MM.1S (cell line): ENCODE data around the gene ANG.
A peak's percentile ranks its signal among the peaks of the same experiment; 100 is the strongest.

ENCODE experiments used
- DNase-seq: peaks from one replicate; pipeline ENCODE4 v3.0.0-alpha.2; 2015
- H2AFZ ChIP-seq: fragments of 300-600 bp; sonication (generic); 2 replicates; pipeline ENCODE4 v1.6.0; 2016; ENCODE audit warnings: antibody characterized with exemption, low read length
- H3F3A ChIP-seq: fragments of 300-600 bp; sonication (generic); 2 replicates; pipeline ENCODE4 v1.6.1; 2016; ENCODE audit warnings: mild to moderate bottlenecking, antibody characterized with exemption, low read length, moderate library complexity, mixed read lengths; ENCODE audit not compliant: insufficient read depth
- H3K27ac ChIP-seq: fragments of 300-600 bp; sonication (generic); 2 replicates; pipeline ENCODE4 v1.5.1; 2016; ENCODE audit warnings: mild to moderate bottlenecking, low read length
- H3K27me3 ChIP-seq: fragments of 300-600 bp; sonication (generic); replicated peaks from 2 replicates; pipeline ENCODE4 v1.6.0; 2016; ENCODE audit warnings: low read length; ENCODE audit not compliant: insufficient read depth
- H3K36me3 ChIP-seq: fragments of 300-600 bp; sonication (generic); replicated peaks from 2 replicates; pipeline ENCODE4 v1.6.1; 2016; ENCODE audit warnings: mild to moderate bottlenecking, low read length, mixed read lengths; ENCODE audit not compliant: insufficient read depth
- H3K4me1 ChIP-seq: fragments of 300-600 bp; sonication (generic); 2 replicates; pipeline ENCODE4 v1.6.1; 2016; ENCODE audit warnings: low read length, mixed read lengths
- H3K4me2 ChIP-seq: fragments of 300-600 bp; sonication (generic); 2 replicates; pipeline ENCODE4 v1.6.0; 2016; ENCODE audit warnings: low read depth, low read length
- H3K4me3 ChIP-seq: fragments of 300-600 bp; sonication (generic); 2 replicates; pipeline ENCODE4 v1.5.1; 2016; ENCODE audit warnings: low read length, mixed read lengths
- H3K79me2 ChIP-seq: fragments of 300-600 bp; sonication (generic); 2 replicates; pipeline ENCODE4 v1.6.1; 2016; ENCODE audit warnings: mixed run types, low read length, mixed read lengths
- H3K9ac ChIP-seq: fragments of 300-600 bp; sonication (generic); 2 replicates; pipeline ENCODE4 v1.6.1; 2016; ENCODE audit warnings: low read length, mixed read lengths
- H3K9me2 ChIP-seq: fragments of 300-600 bp; sonication (generic); replicated peaks from 2 replicates; pipeline ENCODE4 v1.6.1; 2016; ENCODE audit warnings: mild to moderate bottlenecking, low read length, mixed read lengths; ENCODE audit not compliant: insufficient read depth
- H3K9me3 ChIP-seq: fragments of 300-600 bp; sonication (generic); replicated peaks from 2 replicates; pipeline ENCODE4 v1.6.1; 2016; ENCODE audit warnings: mild to moderate bottlenecking, low read length, mixed read lengths; ENCODE audit not compliant: insufficient read depth
- H4K20me1 ChIP-seq: fragments of 300-600 bp; sonication (generic); 2 replicates; pipeline ENCODE4 v1.6.1; 2016; ENCODE audit warnings: mild to moderate bottlenecking, low read length, moderate library complexity, mixed read lengths; ENCODE audit not compliant: insufficient read depth
- CTCF ChIP-seq: fragments of 300-600 bp; sonication (generic); IDR thresholded peaks from 2 replicates; pipeline ENCODE4 v1.5.1; 2016; ENCODE audit warnings: antibody characterized with exemption, low read length, mixed read lengths
- EZH2 ChIP-seq: fragments of 300-600 bp; sonication (generic); optimal IDR thresholded peaks from 2 replicates; pipeline ENCODE3; 2017; ENCODE audit warnings: low read depth, mild to moderate bottlenecking, antibody characterized with exemption, low read length, mixed read lengths
- EZH2phosphoT487 ChIP-seq: fragments of 300-600 bp; sonication (generic); IDR thresholded peaks from 2 replicates; pipeline ENCODE4 v1.6.1; 2018; ENCODE audit warnings: antibody characterized with exemption, low read length

ANG gene

GRCh38 chr14:20681348-20682126 is 7.0 kb upstream of the ANG start:
- DNase-seq = peak; percentile 73
- Histone ChIP-seq H3K9me2 (no peaks in the 10 kb centered on the region), H3K9ac (peak overlapping the region; percentile 91), H3K4me3 (peak overlapping the region; percentile 77), H3K4me2 (peak overlapping the region; percentile 97), H3K79me2 (no peaks in the 10 kb centered on the region), H4K20me1 (no peaks in the 10 kb centered on the region), H3K4me1 (0 out of 2 replicates have a peak, but pooled peaks cover 5% of the 10 kb centered on the region), H3K27ac (peak overlapping the region; percentile 99), H3K27me3 (no peaks in the 10 kb centered on the region), H2AFZ (peak overlapping the region; percentile 72), H3F3A (peaks cover 56% of the 10 kb centered on the region), H3K36me3 (no peaks in the 10 kb centered on the region), H3K9me3 (no peaks in the 10 kb centered on the region)
- TF ChIP-seq CTCF (no peak), EZH2phosphoT487 (no peak), EZH2 (no peak)

- no peaks in the 10 kb centered on the region for H4K20me1 ChIP-seq
- H3K4me1 ChIP-seq = 0 out of 2 replicates have a peak, but pooled peaks cover 5% of the 10 kb centered on the region
- no peaks in the 10 kb centered on the region for H3K27me3 ChIP-seq
- no peak for TF ChIP-seq EZH2phosphoT487
- peak overlapping the region; percentile 72 for H2AFZ ChIP-seq
- H3K9me3 ChIP-seq = no peaks in the 10 kb centered on the region
- DNase-seq = no peak
- peak overlapping the region; percentile 77 for H3K4me3 ChIP-seq
- peak overlapping the region; percentile 99 for H3K27ac ChIP-seq
- peaks cover 56% of the 10 kb centered on the region for H3F3A ChIP-seq
- no peaks in the 10 kb centered on the region for H3K9me2 ChIP-seq
- H3K79me2 ChIP-seq = no peaks in the 10 kb centered on the region
- H3K36me3 ChIP-seq = no peaks in the 10 kb centered on the region
- H3K4me2 ChIP-seq = peak overlapping the region; percentile 97
- peak overlapping the region; percentile 91 for H3K9ac ChIP-seq
Measured at GRCh38 chr14:20682127-20682434, 6.5 kb upstream of the ANG start.

- H3K27ac ChIP-seq = peak overlapping the region; percentile 99
Measured at GRCh38 chr14:20682435-20683124, 6.0 kb upstream of the ANG start.

More at GRCh38 chr14:20682435-20683124, 6.0 kb upstream of the ANG start:
- Histone ChIP-seq H4K20me1 (no peaks in the 10 kb centered on the region), H3K4me1 (0 out of 2 replicates have a peak, but pooled peaks cover 5% of the 10 kb centered on the region), H2AFZ (peak overlapping the region; percentile 72), H3K4me2 (peak overlapping the region; percentile 97), H3K36me3 (no peaks in the 10 kb centered on the region), H3K4me3 (peak overlapping the region; percentile 77), H3F3A (peaks cover 56% of the 10 kb centered on the region), H3K9me3 (no peaks in the 10 kb centered on the region), H3K79me2 (no peaks in the 10 kb centered on the region), H3K9ac (peak overlapping the region; percentile 91), H3K27me3 (no peaks in the 10 kb centered on the region), H3K9me2 (no peaks in the 10 kb centered on the region)
- TF ChIP-seq EZH2phosphoT487 (no peak), CTCF (no peak), EZH2 (no peak)
- peak; percentile 71 for DNase-seq
